GM18498 (cell line): ENCODE measurements around the gene GPR18.
"Not testable (repeated sequence)": the region's sequence is repeated elsewhere in the genome, so short reads cannot be mapped to it uniquely, and the experiment has no call there.

Experiments
- ATAC-seq: cut with Tn5 transposase; IDR thresholded peaks from one replicate; pipeline ENCODE4 v1.9.1; 2021; ENCODE audit warnings: mild to moderate bottlenecking, moderate library complexity; ENCODE audit not compliant: unreplicated experiment

Gene GPR18

GRCh38 chr13:99231721-99232120, 26.5 kb downstream of the GPR18 start:
- ATAC-seq = peak; percentile 41

GRCh38 chr13:99230991-99231390, 27.2 kb downstream of the GPR18 start:
- ATAC-seq = no peak

GRCh38 chr13:99230588-99230987, 27.6 kb downstream of the GPR18 start:
- not testable (repeated sequence) for ATAC-seq

GRCh38 chr13:99228737-99229691, 29.2 kb downstream of the GPR18 start:
- ATAC-seq = peak; percentile 85

- ATAC-seq = no peak
These were observed 30.1 kb downstream of the GPR18 start for GRCh38 chr13:99227909-99228688.

GRCh38 chr13:99227331-99227900, 30.8 kb downstream of the GPR18 start:
- ATAC-seq = no peak

GRCh38 chr13:99226513-99226912, 31.7 kb downstream of the GPR18 start:
- ATAC-seq = no peak

- ATAC-seq = no peak
These were observed 33.1 kb downstream of the GPR18 start for GRCh38 chr13:99225078-99225477.

GRCh38 chr13:99224021-99224420, 34.2 kb downstream of the GPR18 start:
- ATAC-seq = no peak

GRCh38 chr13:99223587-99223986, 34.6 kb downstream of the GPR18 start:
- ATAC-seq = no peak

- no peak for ATAC-seq
These were observed 36.5 kb downstream of the GPR18 start for GRCh38 chr13:99221567-99222239.

GRCh38 chr13:99220199-99220935, 37.8 kb downstream of the GPR18 start:
- ATAC-seq = no peak

GRCh38 chr13:99218969-99219368, 39.2 kb downstream of the GPR18 start:
- peak; percentile 66 for ATAC-seq

GRCh38 chr13:99218545-99218944, 39.6 kb downstream of the GPR18 start:
- no peak for ATAC-seq

GRCh38 chr13:99218126-99218525, 40.1 kb downstream of the GPR18 start:
- ATAC-seq = no peak

GRCh38 chr13:99217461-99218110, 40.6 kb downstream of the GPR18 start:
- ATAC-seq = no peak

- ATAC-seq = no peak
These were observed 42.9 kb downstream of the GPR18 start for GRCh38 chr13:99215184-99215830.

- ATAC-seq = no peak
These were observed 43.4 kb downstream of the GPR18 start for GRCh38 chr13:99214731-99215130.

GRCh38 chr13:99214232-99214631, 43.9 kb downstream of the GPR18 start:
- peak; percentile 78 for ATAC-seq
